ENCODE results near the gene ZKSCAN8.

DNA sequence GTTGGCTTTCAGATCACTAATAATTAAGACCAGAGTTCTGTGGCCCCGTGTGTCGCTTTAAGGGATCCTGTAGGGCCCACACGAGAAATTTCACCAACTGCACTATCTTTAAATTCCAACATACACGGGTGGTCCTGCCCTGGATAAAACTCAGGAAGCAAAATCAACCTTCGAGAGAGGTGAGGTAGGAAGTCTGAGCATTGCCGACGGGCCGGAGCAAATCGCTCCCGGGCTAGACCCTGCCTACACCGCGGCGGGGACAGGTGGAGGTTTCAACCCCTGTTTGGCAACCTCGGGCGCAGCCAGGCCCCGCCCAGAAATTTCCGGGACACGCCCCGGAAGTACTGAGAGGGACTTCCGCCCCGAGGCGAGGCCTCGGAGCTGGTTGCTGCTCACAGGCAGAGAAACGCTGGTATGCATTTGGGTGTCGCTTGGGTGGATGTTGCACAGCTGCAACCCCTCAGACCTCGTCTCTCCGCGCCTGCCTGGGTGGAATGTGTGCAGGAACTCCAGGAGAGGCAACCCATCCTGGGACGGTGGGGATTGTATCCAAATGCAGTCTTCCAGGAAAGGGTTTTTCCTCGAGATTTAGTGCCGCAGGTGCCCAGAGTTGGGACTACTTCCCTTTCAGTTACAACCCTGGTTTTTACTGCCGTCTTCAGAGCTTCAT lies 19.9 kb downstream of the ZKSCAN8 start:
- TF ChIP-seq, protein P1, sequence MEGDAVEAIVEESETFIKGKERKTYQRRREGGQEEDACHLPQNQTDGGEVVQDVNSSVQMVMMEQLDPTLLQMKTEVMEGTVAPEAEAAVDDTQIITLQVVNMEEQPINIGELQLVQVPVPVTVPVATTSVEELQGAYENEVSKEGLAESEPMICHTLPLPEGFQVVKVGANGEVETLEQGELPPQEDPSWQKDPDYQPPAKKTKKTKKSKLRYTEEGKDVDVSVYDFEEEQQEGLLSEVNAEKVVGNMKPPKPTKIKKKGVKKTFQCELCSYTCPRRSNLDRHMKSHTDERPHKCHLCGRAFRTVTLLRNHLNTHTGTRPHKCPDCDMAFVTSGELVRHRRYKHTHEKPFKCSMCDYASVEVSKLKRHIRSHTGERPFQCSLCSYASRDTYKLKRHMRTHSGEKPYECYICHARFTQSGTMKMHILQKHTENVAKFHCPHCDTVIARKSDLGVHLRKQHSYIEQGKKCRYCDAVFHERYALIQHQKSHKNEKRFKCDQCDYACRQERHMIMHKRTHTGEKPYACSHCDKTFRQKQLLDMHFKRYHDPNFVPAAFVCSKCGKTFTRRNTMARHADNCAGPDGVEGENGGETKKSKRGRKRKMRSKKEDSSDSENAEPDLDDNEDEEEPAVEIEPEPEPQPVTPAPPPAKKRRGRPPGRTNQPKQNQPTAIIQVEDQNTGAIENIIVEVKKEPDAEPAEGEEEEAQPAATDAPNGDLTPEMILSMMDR (conservative IDR thresholded peaks at IDR 0.05; ENCODE audit: low read length): no peak
- no peak for TF ChIP-seq EZH2phosphoT487 (IDR thresholded peaks at IDR 0.05; ENCODE audit: borderline replicate concordance, low read depth, low read length)

Measured in OCI-LY7 (cell line).